Gastroesophageal sphincter (tissue), 3 donors: ENCODE measurements around the gene CRYBG1.

ENCODE experiments used
- CTCF ChIP-seq, 4 experiments: fragments of 200-600 bp in 2 of 4; fragments of 450-650 bp in 2 of 4; sonication (generic) in 1 of 4; IDR thresholded peaks; one replicate each; pipeline ENCODE4 v1.5.1; 2017 to 2019; ENCODE audit warnings: antibody characterized with exemption in 4 of 4, mild to moderate bottlenecking in 2 of 4, moderate library complexity in 2 of 4
- POLR2A ChIP-seq, 2 donors: fragments of 450-650 bp; IDR thresholded peaks; one replicate each; pipeline ENCODE4 v1.6.1; 2017; ENCODE audit warnings: antibody characterized with exemption in 2 of 2, mild to moderate bottlenecking in 2 of 2, moderate library complexity in 1 of 2

DNA sequence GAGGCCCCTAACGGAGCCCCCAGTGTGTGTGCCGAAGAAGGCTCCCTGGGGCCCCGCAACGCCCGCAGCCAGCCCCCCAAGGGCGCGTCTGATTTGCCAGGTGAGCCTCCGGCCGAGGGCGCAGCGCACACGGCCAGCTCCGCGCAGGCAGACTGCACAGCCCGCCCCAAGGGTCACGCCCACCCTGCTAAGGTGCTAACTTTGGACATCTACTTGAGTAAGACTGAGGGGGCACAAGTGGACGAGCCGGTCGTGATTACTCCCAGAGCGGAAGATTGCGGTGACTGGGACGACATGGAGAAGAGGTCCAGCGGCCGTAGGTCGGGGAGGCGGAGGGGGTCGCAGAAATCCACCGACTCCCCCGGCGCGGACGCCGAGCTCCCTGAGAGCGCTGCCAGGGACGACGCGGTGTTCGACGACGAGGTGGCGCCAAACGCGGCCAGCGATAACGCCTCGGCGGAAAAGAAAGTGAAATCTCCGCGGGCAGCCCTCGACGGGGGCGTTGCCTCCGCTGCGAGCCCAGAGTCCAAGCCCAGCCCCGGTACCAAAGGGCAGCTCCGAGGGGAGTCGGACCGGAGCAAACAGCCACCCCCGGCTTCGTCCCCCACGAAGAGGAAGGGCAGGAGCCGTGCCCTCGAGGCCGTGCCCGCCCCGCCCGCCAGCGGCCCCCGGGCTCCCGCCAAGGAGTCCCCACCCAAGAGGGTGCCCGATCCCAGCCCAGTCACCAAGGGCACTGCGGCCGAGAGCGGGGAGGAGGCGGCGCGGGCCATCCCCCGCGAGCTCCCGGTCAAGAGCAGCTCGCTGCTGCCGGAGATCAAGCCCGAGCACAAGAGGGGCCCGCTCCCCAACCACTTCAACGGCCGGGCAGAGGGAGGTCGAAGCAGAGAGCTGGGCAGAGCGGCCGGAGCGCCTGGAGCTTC, 151.8 kb downstream of the CRYBG1 start:
- peak; percentile 13 to 14 for TF ChIP-seq POLR2A (IDR thresholded peaks at IDR 0.05)
- peak in 1 of 4 experiments; percentile 12 for TF ChIP-seq CTCF (IDR thresholded peaks at IDR 0.05)
